Gastroesophageal sphincter (tissue), 4 donors: Measurements from ENCODE around the gene PLOD1. TPM values are rescaled to one million over a fixed set of nuclear protein-coding genes. Genes with fewer than 3 reads are reported as not detected.
"Not testable (repeated sequence)": the region's sequence is repeated elsewhere in the genome, so short reads cannot be mapped to it uniquely, and the experiment has no call there.

Source experiments
- ATAC-seq: fragments of 150-250 bp; one replicate; pipeline ENCODE4 v1.9.1; 2016; ENCODE audit warnings: mild to moderate bottlenecking, moderate library complexity
- H3K27ac ChIP-seq, 4 donors: fragments of 200-600 bp; sonication (generic) in 3 of 4; 1 replicate in 3 of 4; 2 replicates in 1 of 4; pipeline ENCODE4 v1.5.1; 2016 to 2019
- H3K27me3 ChIP-seq: fragments of 200-600 bp; sonication (generic); one replicate; pipeline ENCODE4 v1.5.1; 2019
- H3K36me3 ChIP-seq, 2 donors: fragments of 200-600 bp; sonication (generic); one replicate each; pipeline ENCODE4 v1.5.1; 2019; ENCODE audit warnings: control low read depth in 1 of 2
- H3K4me1 ChIP-seq, 3 donors: fragments of 200-600 bp; sonication (generic); 1 replicate in 2 of 3; 2 replicates in 1 of 3; pipeline ENCODE4 v1.5.1; 2016 to 2019; ENCODE audit warnings: control low read depth in 2 of 3
- H3K4me3 ChIP-seq, 2 donors: fragments of 200-600 bp; sonication (generic); one replicate each; pipeline ENCODE4 v1.5.1; 2019; ENCODE audit warnings: mild to moderate bottlenecking in 1 of 2, moderate library complexity in 1 of 2
- H3K9me3 ChIP-seq, 3 donors: fragments of 200-600 bp; sonication (generic); one replicate each; pipeline ENCODE4 v1.5.1; 2017 to 2019; ENCODE audit warnings: control low read depth in 2 of 3
- EP300 ChIP-seq: sonication (generic); formaldehyde crosslinking; IDR thresholded peaks from one replicate; pipeline ENCODE4 v1.6.1; 2017; ENCODE audit warnings: antibody characterized with exemption, mild to moderate bottlenecking
- POLR2A ChIP-seq, 2 donors: fragments of 450-650 bp; IDR thresholded peaks; one replicate each; pipeline ENCODE4 v1.6.1; 2017; ENCODE audit warnings: antibody characterized with exemption in 2 of 2, mild to moderate bottlenecking in 2 of 2, moderate library complexity in 1 of 2
- POLR2AphosphoS5 ChIP-seq: sonication (generic); formaldehyde crosslinking; IDR thresholded peaks from one replicate; pipeline ENCODE4 v1.6.1; 2017; ENCODE audit warnings: antibody characterized with exemption
- WGBS, 2 donors: methylation state at CpG; one replicate each; pipeline ENCODE4 v1.1.5; 2018; ENCODE audit warnings: low coverage in 1 of 2; 5-methylcytosine and 5-hydroxymethylcytosine counted together
- total RNA-seq, 4 donors: library from RNA; depleted of rRNA; stranded (reverse); fragments of >200 nt; gene quantifications; one replicate each; pipeline ENCODE4 v1.1.0, GENCODE V29; 2016
- TF ChIP-seq, protein P1 (sequence below), 4 experiments: fragments of 200-600 bp in 2 of 4; fragments of 450-650 bp in 2 of 4; sonication (generic) in 1 of 4; IDR thresholded peaks; one replicate each; pipeline ENCODE4 v1.5.1; 2017 to 2019; ENCODE audit warnings: antibody characterized with exemption in 4 of 4, mild to moderate bottlenecking in 2 of 4, moderate library complexity in 2 of 4

The PLOD1 gene
- total RNA-seq, 4 donors from 2014 or later = 66.5 to 125 (median 70.1) TPM

DNA sequence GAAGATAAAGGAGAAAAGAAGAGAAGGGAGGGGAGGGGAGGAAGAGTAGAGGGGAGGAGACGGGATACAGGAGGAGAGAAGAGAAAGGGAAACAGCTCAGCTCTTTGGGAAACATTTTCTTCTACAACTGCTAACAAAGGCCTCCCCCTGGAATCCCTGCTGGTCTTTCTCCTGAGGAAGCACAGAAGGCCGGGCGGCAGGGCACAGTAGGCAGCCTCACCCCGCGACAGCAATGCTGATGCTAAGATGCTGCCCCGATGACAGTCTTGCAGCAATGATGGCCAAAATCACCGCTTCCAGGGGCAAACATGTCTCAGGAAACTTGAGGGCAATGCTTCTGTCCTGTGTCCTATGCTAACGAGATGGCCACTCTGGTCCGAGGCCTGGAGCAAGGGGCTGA lies 13.5 kb upstream of the PLOD1 start:
- Histone ChIP-seq H3K27ac (peak overlapping the region in 3 of 4 donors; percentile 50 to 80 (median 68)), H3K4me3 (no peak overlapping the region), H3K4me1 (peaks cover 6 to 78% (median 46%) of the 10 kb centered on the region in 3 donors), H3K36me3 (peaks cover 0 to 69% of the 10 kb centered on the region in 2 donors), H3K9me3 (no peaks in the 10 kb centered on the region), H3K27me3 (no peaks in the 10 kb centered on the region)
- TF ChIP-seq POLR2A (IDR thresholded peaks at IDR 0.05) (no peak), EP300 (no peak), POLR2AphosphoS5 (no peak)
- TF ChIP-seq, protein P1, sequence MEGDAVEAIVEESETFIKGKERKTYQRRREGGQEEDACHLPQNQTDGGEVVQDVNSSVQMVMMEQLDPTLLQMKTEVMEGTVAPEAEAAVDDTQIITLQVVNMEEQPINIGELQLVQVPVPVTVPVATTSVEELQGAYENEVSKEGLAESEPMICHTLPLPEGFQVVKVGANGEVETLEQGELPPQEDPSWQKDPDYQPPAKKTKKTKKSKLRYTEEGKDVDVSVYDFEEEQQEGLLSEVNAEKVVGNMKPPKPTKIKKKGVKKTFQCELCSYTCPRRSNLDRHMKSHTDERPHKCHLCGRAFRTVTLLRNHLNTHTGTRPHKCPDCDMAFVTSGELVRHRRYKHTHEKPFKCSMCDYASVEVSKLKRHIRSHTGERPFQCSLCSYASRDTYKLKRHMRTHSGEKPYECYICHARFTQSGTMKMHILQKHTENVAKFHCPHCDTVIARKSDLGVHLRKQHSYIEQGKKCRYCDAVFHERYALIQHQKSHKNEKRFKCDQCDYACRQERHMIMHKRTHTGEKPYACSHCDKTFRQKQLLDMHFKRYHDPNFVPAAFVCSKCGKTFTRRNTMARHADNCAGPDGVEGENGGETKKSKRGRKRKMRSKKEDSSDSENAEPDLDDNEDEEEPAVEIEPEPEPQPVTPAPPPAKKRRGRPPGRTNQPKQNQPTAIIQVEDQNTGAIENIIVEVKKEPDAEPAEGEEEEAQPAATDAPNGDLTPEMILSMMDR (IDR thresholded peaks at IDR 0.05) = no peak
- 68 to 71% methylated on average over 7 to 9 of the region's 9 CpGs for WGBS, 2 donors
- no peak for ATAC-seq

DNA sequence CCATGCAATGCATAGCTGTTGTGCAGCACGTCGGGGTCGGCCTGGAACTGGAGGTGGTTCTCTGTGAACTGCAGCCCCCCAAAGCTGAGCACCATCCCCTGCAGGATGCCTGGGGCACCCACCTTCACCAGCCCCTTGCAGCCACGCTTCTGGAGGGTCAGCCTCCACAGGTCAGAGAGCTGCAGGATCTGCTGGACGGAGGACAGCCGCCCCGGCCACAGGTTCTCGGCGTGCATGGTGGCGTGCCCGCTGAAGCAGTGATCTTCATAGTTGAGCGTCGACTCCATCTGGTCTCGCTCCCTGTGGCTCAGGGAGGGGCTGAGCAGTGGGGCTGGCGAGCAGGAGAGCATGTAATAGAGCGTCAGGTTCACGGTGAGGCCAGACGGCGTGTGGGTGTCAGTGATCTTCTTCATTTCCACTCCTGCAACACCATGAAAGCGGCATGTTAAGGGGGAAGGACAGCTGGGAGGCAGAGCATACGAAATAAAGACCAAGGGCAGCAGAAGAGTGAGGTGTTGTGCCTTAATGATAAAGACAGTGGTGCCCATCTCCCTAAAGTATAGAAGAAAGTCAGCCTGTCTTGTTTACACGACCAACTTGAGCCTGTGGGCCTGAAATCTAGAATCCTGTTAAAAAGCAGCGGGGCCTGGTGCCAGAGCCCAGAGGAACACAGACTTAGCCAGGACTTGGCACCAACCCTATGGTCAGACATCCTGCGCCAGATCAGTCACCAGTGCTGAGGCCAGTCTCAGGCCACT lies 11.3 kb upstream of the PLOD1 start:
- Histone ChIP-seq H3K27me3 (no peaks in the 10 kb centered on the region), H3K27ac (no peak overlapping the region), H3K4me3 (peak overlapping the region in 1 of 2 donors; percentile 83), H3K4me1 (peaks cover 6 to 81% (median 46%) of the 10 kb centered on the region in 3 donors), H3K9me3 (no peaks in the 10 kb centered on the region), H3K36me3 (peaks cover 0 to 52% of the 10 kb centered on the region in 2 donors)
- ATAC-seq = no peak
- 61 to 63% methylated on average over 2 to 3 of the region's 24 CpGs for WGBS, 2 donors
- TF ChIP-seq, protein P1 (IDR thresholded peaks at IDR 0.05) = no peak
- TF ChIP-seq EP300 (no peak), POLR2A (IDR thresholded peaks at IDR 0.05) (no peak), POLR2AphosphoS5 (no peak)

DNA sequence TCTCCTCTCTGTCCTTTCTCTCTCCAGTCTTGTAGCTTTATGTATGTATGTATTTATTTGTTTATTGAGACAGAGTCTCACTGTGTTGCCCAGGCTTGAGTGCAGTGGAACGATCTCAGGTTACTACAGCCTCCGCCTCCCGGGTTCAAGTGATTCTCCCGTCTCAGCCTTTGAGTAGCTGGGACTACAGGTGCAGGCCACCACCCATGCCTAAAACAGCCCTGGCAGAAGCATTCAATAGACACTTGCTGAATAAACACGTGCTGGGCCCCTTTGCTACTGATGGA lies 10.7 kb upstream of the PLOD1 start:
- TF ChIP-seq, protein P1 (IDR thresholded peaks at IDR 0.05) = no peak
- no peak for TF ChIP-seq EP300
- TF ChIP-seq POLR2A (IDR thresholded peaks at IDR 0.05) = no peak
- no peak for TF ChIP-seq POLR2AphosphoS5
- ATAC-seq = no peak
- peaks cover 6 to 81% (median 43%) of the 10 kb centered on the region in 3 donors for H3K4me1 ChIP-seq
- 0 to 53% methylated on average over 2 to 5 of the region's 5 CpGs for WGBS, 2 donors
- H3K4me3 ChIP-seq = peak overlapping the region in 1 of 2 donors; percentile 83
- H3K27ac ChIP-seq = no peak overlapping the region
- no peaks in the 10 kb centered on the region for H3K27me3 ChIP-seq
- H3K9me3 ChIP-seq = no peaks in the 10 kb centered on the region
- H3K36me3 ChIP-seq = peaks cover 0 to 49% of the 10 kb centered on the region in 2 donors

DNA sequence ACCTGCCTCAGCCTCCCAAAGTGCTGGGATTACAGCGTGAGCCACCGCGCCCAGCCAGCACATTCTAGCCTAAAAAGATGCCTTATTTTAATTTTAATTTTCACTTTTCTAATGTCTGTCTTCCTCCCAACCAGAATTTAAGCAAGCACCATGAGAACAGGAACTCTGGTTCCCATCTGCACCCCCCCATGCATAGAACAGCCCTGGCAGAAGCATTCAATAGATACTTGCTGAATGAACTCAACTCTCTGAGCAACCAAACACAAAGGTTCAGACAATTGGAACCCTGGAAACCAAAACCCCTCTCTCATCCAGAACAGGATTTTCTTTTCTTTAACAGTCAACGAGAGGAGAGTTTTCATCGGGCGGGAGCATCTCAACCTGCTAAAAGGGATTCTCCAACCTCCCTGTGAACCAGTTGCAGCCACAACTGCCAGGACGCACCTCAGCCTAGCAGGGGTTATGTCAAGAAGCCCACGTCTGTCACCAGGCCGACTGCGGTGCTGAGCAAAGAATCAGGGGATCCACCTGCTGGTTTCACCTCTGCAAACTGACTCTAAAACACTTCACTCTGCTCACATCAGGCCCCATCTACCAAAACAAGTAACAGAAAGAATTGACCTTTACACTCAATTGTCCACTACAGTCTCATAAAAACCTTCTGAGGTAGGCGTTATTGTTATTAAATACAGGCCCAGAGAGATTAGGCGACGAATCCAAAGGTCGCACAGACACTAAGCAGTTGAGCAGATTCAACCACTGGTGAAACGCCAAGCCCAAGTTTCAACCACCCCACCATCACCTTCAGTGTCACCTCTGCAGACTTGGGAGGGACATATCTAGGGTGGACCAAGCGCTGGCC lies 10.0 kb upstream of the PLOD1 start:
- Histone ChIP-seq H3K27me3 (no peaks in the 10 kb centered on the region), H3K9me3 (no peaks in the 10 kb centered on the region), H3K4me1 (peaks cover 6 to 81% (median 39%) of the 10 kb centered on the region in 3 donors), H3K4me3 (peak overlapping the region; percentile 66 to 83), H3K27ac (peak overlapping the region in 1 of 4 donors; percentile 73), H3K36me3 (peaks cover 0 to 42% of the 10 kb centered on the region in 2 donors)
- TF ChIP-seq POLR2AphosphoS5 = no peak
- TF ChIP-seq POLR2A (IDR thresholded peaks at IDR 0.05) = no peak
- TF ChIP-seq, protein P1 (IDR thresholded peaks at IDR 0.05) = no peak
- no peak for TF ChIP-seq EP300
- 50 to 52% methylated on average over 9 to 11 of the region's 16 CpGs for WGBS, 2 donors
- no peak for ATAC-seq

DNA sequence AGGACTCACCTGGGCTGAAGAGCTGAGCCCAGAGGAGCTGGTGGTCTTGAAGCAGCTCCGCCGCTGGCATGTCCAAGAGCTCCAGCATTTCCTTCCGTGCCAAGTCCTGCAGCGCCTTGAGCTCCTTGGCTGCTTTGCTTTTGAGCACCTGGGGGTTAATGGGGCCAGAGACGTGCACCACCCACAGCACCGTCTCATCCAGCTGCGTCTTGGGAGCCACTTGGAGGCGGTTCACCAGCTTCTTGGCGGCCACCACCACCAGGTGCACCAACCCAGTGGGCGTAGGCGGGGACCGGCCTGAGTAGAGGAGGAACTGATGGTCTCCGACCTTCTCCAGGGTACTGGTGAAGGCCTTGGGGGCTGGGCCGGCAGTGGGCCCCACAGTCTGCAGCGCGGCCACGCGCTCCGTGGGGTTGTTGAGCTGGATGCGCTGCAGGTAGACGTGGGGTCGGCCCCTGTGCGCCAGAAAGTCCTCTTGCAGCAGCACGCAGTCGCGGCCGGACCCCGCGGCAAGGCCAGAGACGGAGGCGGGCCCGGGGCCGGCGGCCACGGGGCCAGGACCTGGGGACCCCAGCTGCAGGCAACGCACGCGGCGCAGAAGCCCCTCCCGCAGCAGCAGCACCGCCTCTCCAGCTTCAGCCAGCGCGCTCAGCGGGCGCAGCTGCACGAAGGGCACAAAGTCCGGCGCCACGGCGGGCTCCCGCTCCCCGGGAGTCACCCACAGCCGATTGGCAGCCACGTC lies 9.2 kb upstream of the PLOD1 start:
- Histone ChIP-seq H3K4me1 (peaks cover 6 to 81% (median 39%) of the 10 kb centered on the region in 3 donors), H3K4me3 (peak overlapping the region; percentile 66 to 83), H3K27ac (peak overlapping the region in 3 of 4 donors; percentile 73 to 82 (median 74)), H3K36me3 (peaks cover 0 to 33% of the 10 kb centered on the region in 2 donors)
- H3K27me3 ChIP-seq, ATAC-seq, H3K9me3 ChIP-seq: not testable (repeated sequence)
- 0% methylated on average over 1 of the region's 54 CpGs; no CpG with 5 or more reads in 1 of the 2 donors for WGBS, 2 donors
